Endothelial cell of umbilical vein (primary cell): ENCODE results near the gene AMY2B. TPM values are rescaled to one million over a fixed set of nuclear protein-coding genes. Genes with fewer than 3 reads are reported as not detected.

Experiments used
- BruUV-seq: library from RNA; stranded (reverse); fragments of 400-500 nt; replicated peaks from 2 replicates; lab custom pipeline; 2021; lab: Mats Ljungman, UMichigan
- CTCF ChIA-PET: fragments of 300-600, 350-600 bp; sonication (Branson Sonifier 250); formaldehyde crosslinking; loops from one replicate; lab custom pipeline; 2021; ENCODE audit warnings: antibody characterized with exemption, inconsistent platforms; lab: Charles Lee
- POLR2A ChIA-PET: fragments of 300-600, 350-600 bp; sonication (Branson Sonifier 250); formaldehyde crosslinking; loops from one replicate; lab custom pipeline; 2021; ENCODE audit warnings: antibody characterized with exemption, inconsistent platforms; lab: Charles Lee
- DNase-seq: peaks from one replicate; pipeline ENCODE4 v3.0.0-alpha.2; 2011; ENCODE audit warnings: low read depth, low spot score
- FAIRE-seq: peaks from 2 replicates; lab custom pipeline; 2011; peaks lifted over from hg19 to GRCh38; lab: Jason Lieb, UNC
- H2AFZ ChIP-seq: 2 replicates; pipeline ENCODE4 v1.6.0; 2012; ENCODE audit warnings: low read depth, low read length, control low read depth, inconsistent platforms
- H3K27ac ChIP-seq: 2 replicates; pipeline ENCODE4 v1.5.1; 2011; ENCODE audit warnings: low read depth, mild to moderate bottlenecking, control low read depth, low read length, moderate library complexity; ENCODE audit not compliant: insufficient read depth
- H3K27me3 ChIP-seq, 2 experiments: 2 replicates each; pipeline versions ENCODE4 v1.6.0 to v1.6.1; 2011; ENCODE audit warnings: low read length in 2 of 2, mixed read lengths in 1 of 2; ENCODE audit not compliant: control insufficient read depth in 2 of 2, insufficient read depth in 2 of 2
- H3K36me3 ChIP-seq, 2 experiments: 2 replicates in 1 of 2; 3 replicates in 1 of 2; pipeline ENCODE4 v1.5.1; 2011; ENCODE audit warnings: low read length in 2 of 2, mild to moderate bottlenecking in 1 of 2, moderate library complexity in 1 of 2; ENCODE audit not compliant: control insufficient read depth in 2 of 2, insufficient read depth in 2 of 2; ENCODE audit errors: extremely low read depth in 1 of 2
- H3K4me1 ChIP-seq: 3 replicates; pipeline ENCODE4 v1.5.1; 2011; ENCODE audit warnings: mild to moderate bottlenecking, low read length; ENCODE audit not compliant: control insufficient read depth, insufficient read depth; ENCODE audit errors: extremely low read depth
- H3K4me2 ChIP-seq: 2 replicates; pipeline ENCODE4 v1.6.1; 2011; ENCODE audit warnings: low read length, control low read depth, mixed read lengths; ENCODE audit not compliant: insufficient read depth
- H3K4me3 ChIP-seq, 3 experiments: fragments of 200-600 bp in 1 of 3; sonication (generic), shearing (Covaris generic) in 1 of 3; replicated peaks in 1 of 3; 2 replicates each; pipeline ENCODE4 v1.5.1; 2011 to 2016; ENCODE audit warnings: control low read depth in 3 of 3, low read length in 3 of 3, mild to moderate bottlenecking in 2 of 3, inconsistent platforms in 1 of 3, low read depth in 1 of 3, moderate library complexity in 1 of 3; ENCODE audit not compliant: insufficient read depth in 1 of 3
- H3K79me2 ChIP-seq: 2 replicates; pipeline ENCODE4 v1.6.0; 2012; ENCODE audit warnings: low read length, inconsistent platforms; ENCODE audit not compliant: control insufficient read depth, insufficient read depth
- H3K9ac ChIP-seq: replicated peaks from 2 replicates; pipeline ENCODE3; 2011; ENCODE audit warnings: low read length, control low read depth; ENCODE audit not compliant: insufficient read depth; ENCODE audit errors: extremely low read depth
- H3K9me1 ChIP-seq: replicated peaks from 3 replicates; pipeline ENCODE4 v1.6.0; 2011; ENCODE audit warnings: mild to moderate bottlenecking, low read length; ENCODE audit not compliant: control insufficient read depth, insufficient read depth; ENCODE audit errors: extremely low read depth
- H3K9me3 ChIP-seq: replicated peaks from 2 replicates; pipeline ENCODE4 v1.5.1; 2012; ENCODE audit warnings: low read length, inconsistent platforms; ENCODE audit not compliant: control insufficient read depth, insufficient read depth
- H4K20me1 ChIP-seq: replicated peaks from 2 replicates; pipeline ENCODE3; 2011; ENCODE audit warnings: mild to moderate bottlenecking, low read length; ENCODE audit not compliant: control insufficient read depth, insufficient read depth; ENCODE audit errors: extremely low read depth
- CTCF ChIP-seq, 2 donors: IDR thresholded peaks; 1 replicate in 1 of 2; 2 replicates in 1 of 2; pipeline ENCODE4 v1.5.1; 2011; ENCODE audit warnings: low read length in 2 of 2, mild to moderate bottlenecking in 2 of 2, moderate library complexity in 2 of 2, control low read depth in 1 of 2, inconsistent platforms in 1 of 2, low read depth in 1 of 2; ENCODE audit not compliant: insufficient read depth in 1 of 2; ENCODE audit errors: extremely low read depth in 1 of 2
- FOS ChIP-seq: IDR thresholded peaks from 2 replicates; pipeline ENCODE4 v1.6.1; 2011; ENCODE audit warnings: mild to moderate bottlenecking, low read length, moderate library complexity, borderline replicate concordance; ENCODE audit not compliant: insufficient read depth
- GATA2 ChIP-seq: IDR thresholded peaks from 2 replicates; pipeline ENCODE4 v1.7.0; 2011; ENCODE audit warnings: low read depth, mild to moderate bottlenecking, moderate library complexity, mixed read lengths, low read length; ENCODE audit not compliant: insufficient read length, insufficient read depth
- MAX ChIP-seq: IDR thresholded peaks from 2 replicates; pipeline ENCODE4 v1.6.1; 2011; ENCODE audit not compliant: insufficient read depth, insufficient read length
- MYC ChIP-seq: IDR thresholded peaks from one replicate; pipeline ENCODE4 v1.6.1; 2011; ENCODE audit warnings: mild to moderate bottlenecking, low read depth, low read length
- POLR2A ChIP-seq: IDR thresholded peaks from 2 replicates; pipeline ENCODE4 v1.6.1; 2012; ENCODE audit warnings: low read depth, mild to moderate bottlenecking, control low read depth, low read length
- POLR2AphosphoS5 ChIP-seq: IDR thresholded peaks from 2 replicates; pipeline ENCODE4 v1.6.1; 2012; ENCODE audit warnings: low read depth, mild to moderate bottlenecking, control low read depth, low read length, moderate library complexity; ENCODE audit not compliant: insufficient read depth
- dilution Hi-C: fragments of 300-500 bp; cut with MboI; formaldehyde crosslinking; loops from one replicate; pipeline ENCODE4 v1.15.0; 2019; ENCODE audit warnings: low sequenced_read_pairs; ENCODE audit not compliant: extremely low pct_ligation_motif_present
- intact Hi-C: fragments of 100-400 bp; cut with micrococcal nuclease; formaldehyde crosslinking; loops from one replicate; pipeline ENCODE4 v1.10.0; 2022
- polyA plus RNA-seq, 4 experiments: library from polyadenylated mRNA; depleted of rRNA in 3 of 4; stranded (reverse) in 3 of 4; unstranded in 1 of 4; fragments of >200 nt; gene quantifications; 2 replicates each; pipeline versions ENCODE4 v1.2.1 to v1.2.3, GENCODE V29; 2011 to 2012; ENCODE audit warnings: missing spikeins in 1 of 4
- total RNA-seq: library from RNA; stranded (reverse); gene quantifications from 2 replicates; pipeline ENCODE4 v1.2.3, GENCODE V29; 2021

AMY2B gene
- total and polyA plus RNA-seq, 2 donors (not counting 3 experiments of a cell fraction or from before 2014, with no cell fraction given) = 1.0 to 1.2 TPM

- BruUV-seq = no TSS peak
- Histone ChIP-seq H3K79me2 (no peaks in the 10 kb centered on the region), H4K20me1 (no peaks in the 10 kb centered on the region), H2AFZ (no peak overlapping the region), H3K27me3 (no peaks in the 10 kb centered on the region), H3K4me3 (no peak overlapping the region), H3K4me2 (no peak overlapping the region), H3K4me1 (no peaks in the 10 kb centered on the region), H3K27ac (no peak overlapping the region), H3K9ac (no peak overlapping the region), H3K9me3 (no peaks in the 10 kb centered on the region), H3K36me3 (no peaks in the 10 kb centered on the region), H3K9me1 (no peaks in the 10 kb centered on the region)
- dilution Hi-C loops (no loop called here), intact Hi-C loops (no loop called here)
- FAIRE-seq (no peak), DNase-seq (no peak)
- CTCF ChIA-PET = no interaction called here
- no peak for TF ChIP-seq POLR2AphosphoS5
- no peak for TF ChIP-seq FOS
- TF ChIP-seq POLR2A = no peak
- TF ChIP-seq GATA2 = no peak
- TF ChIP-seq MAX = no peak
- no peak for TF ChIP-seq CTCF (IDR thresholded peaks at IDR 0.05; ENCODE audit: extremely low read depth in 1 of 2, insufficient read depth in 1 of 2, low read depth in 1 of 2, low read length in 2 of 2)
- TF ChIP-seq MYC = no peak
- POLR2A ChIA-PET = no interaction called here
These were observed 11.1 kb downstream of the AMY2B start for GRCh38 chr1:103582464-103582863.
